ENCODE results near the gene UBA52.

GRCh38 chr19:18612051-18612771 is 40.6 kb downstream of the UBA52 start:
- no peak for TF ChIP-seq ZNF217 (IDR thresholded peaks at IDR 0.05)
- no peak for TF ChIP-seq RB1 (IDR thresholded peaks at IDR 0.05; ENCODE audit: borderline replicate concordance)
- no peak for TF ChIP-seq FOS (IDR thresholded peaks at IDR 0.05; ENCODE audit: borderline replicate concordance, extremely low read depth, insufficient read length)
- TF ChIP-seq MTA3 (IDR thresholded peaks at IDR 0.05; ENCODE audit: borderline replicate concordance, low read length), result no peak
- no peak for TF ChIP-seq ATF3 (IDR thresholded peaks at IDR 0.05; ENCODE audit: borderline replicate concordance, extremely low read depth, low read depth, low read length)
